ENCODE data around the gene LRRC8E.

LRRC8E gene

DNA sequence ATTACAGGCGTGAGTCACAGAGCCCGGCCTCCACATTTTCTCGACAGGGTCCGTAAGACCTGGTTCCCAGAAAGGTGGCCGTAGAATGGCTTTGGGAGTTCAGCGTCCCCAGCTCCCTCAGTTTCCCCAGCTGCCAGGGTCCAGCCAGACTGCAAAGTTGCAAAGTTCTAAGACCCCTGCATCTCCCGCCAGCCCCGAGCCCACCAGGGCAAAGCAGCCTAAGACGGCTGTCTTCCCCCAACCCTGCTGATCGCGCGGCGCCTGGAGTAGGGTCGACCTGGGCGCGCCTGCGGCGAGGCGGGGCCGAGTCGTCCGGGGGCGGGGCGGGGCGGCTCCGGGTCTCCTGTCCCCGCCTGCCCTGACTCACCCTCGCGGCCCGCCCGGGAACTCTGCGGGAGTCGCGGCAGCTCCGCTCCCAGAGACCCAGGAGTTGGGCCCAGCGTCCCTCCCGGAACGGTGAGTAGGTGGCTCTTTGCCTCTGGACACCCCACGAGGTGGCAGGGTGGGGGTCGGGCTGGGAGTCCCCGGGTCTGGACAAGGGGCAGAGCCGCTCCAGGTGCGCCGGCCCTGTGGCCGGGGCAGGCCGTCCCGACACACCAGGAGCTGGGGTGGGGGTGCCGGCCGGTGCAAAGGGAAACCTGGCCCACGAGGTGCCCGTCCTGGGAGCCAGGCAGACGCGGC, at the start of gene LRRC8E:
TSS of gene LRRC8E (plus strand) at position 366 of the 681 bp plus-strand sequence. CDS start 7,094 bp downstream, outside the sequence.
- no peak for DNase-seq (ENCODE audit: low read depth in 4 of 4, low spot score in 1 of 4)

DNA sequence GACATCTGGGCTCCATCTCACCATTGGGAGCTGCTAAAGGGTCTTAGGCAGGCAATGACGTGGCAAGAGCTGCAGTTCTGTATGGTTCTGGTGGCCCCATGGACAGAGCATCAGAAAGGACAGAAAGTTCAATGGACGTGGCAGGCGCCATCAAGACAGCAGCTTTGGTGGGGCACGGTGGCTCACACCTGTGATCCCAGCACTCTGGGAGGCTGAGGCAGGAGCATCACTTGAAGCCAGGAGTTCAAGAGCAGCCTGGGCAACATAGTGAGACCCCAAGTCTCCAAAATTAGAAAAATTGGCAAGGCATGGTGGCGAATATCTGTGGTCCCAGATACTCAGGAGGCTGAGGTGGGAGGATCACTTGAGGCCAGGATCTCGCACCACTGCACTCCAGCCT, 48.8 kb upstream of the LRRC8E start:
- DNase-seq (ENCODE audit: low read depth in 4 of 4, low spot score in 1 of 4), result no peak

DNA sequence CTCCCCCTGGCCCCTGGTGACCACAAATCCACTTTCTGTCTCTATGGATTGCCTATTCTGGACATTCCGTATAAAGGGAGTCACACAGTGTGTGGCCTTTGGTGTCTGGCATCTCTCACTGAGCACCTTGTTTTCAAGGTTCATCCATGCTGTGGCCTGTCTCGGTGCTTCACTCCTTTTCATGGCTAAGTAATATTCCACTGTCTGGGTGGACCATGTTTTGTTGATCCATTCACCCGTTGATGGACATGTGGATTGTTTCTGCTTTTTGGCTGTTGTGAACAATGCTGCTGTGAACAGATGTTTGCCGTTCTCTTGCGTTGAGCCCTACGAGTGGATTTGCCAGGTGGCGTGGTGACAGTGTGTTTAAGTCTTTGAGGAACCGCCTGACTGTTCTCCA, 47.7 kb upstream of the LRRC8E start:
- DNase-seq (ENCODE audit: low read depth in 4 of 4, low spot score in 1 of 4), result no peak

DNA sequence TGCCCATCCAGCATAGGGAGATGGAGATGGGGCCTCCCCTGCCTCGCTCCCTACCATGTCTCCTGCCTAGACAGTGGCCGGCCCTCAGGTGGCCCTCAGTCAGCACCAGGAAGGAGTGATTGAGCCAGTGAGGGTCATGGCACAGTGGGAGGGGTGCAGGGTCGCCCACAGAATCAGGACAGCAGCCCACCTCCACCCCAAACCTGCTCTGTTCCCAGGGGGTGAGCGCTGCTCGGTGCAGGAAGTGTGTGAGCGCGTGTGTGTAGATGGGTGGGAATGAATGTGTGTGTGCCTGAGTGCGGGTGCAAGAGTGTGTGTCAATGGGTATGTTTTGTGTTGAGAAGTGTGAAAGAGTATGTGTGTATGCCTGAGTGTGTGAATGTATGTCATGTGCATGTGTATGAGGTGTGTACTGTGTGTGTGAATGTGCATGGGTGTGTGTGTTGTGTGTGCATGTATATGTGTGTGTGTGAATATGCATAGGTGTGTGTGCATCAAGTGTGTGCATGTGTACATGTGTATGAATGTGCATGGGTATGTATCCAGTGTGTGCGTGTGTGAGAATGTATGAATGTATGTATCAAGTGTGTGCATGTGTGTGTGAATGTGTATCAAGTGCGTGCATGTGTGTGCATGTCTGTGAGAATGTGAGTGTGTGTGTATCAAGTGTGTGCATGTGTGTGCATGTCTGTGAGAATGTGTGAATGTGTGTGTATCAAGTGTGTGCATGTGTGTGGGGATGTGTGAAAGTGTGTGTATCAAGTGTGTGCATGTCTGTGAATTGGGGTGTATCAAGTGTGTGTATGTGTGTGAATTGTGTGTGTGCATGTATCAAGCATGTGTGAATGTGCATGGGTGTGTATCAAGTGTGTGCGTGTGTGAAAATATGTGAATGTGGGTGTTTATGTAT, 46.3 kb upstream of the LRRC8E start:
- no peak for DNase-seq (ENCODE audit: low read depth in 4 of 4, low spot score in 1 of 4)

DNA sequence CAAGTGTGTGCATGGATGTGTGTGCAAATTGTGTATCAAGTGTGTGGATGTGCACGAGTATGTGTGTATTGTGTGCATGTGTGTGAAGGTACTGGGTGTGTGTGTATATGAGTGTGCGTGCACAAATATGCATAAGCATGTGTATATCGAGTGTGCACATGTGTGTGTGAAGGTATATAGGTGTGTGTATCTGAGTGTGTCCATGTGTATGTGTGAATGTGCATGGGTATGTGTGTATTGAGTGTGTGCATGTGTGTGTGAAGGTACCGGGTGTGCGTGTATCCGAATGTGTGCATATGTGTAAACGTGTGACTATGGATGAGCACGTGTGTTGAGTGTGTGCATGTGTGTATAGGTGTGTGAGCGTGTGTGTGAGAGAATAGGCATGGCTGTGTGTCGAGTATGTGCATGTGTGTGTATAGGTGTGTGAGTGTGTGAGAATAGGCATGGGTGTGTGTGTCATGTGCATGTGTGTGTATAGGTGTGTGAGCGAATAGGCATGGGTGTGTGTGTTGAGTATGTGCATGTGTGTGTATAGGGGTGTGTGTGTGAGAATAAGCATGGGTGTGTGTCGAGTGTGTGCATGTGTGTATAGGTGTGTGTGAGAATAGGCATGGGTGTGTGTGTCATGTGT, 45.5 kb upstream of the LRRC8E start:
- DNase-seq (ENCODE audit: low read depth in 4 of 4, low spot score in 1 of 4), result no peak

DNA sequence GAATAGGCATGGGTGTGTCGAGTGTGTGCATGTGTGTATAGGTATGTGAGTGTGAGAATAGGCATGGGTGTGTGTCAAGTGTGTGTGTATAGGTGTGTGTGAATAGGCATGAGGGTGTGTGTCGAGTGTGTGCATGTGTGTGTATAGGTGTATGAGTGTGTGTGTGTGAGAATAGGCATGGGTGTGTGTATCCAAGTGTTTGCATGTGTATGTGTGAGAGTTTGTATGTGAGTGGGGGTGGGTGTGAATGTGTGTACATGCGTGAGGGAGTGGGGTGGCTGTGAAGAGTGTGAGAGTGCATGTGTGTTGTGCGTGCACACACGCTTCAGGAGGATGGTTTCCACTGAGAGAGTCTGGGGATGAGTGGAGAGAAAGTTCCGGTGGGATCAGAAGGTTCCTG, 44.8 kb upstream of the LRRC8E start:
- DNase-seq (ENCODE audit: low read depth in 4 of 4, low spot score in 1 of 4), result no peak

DNA sequence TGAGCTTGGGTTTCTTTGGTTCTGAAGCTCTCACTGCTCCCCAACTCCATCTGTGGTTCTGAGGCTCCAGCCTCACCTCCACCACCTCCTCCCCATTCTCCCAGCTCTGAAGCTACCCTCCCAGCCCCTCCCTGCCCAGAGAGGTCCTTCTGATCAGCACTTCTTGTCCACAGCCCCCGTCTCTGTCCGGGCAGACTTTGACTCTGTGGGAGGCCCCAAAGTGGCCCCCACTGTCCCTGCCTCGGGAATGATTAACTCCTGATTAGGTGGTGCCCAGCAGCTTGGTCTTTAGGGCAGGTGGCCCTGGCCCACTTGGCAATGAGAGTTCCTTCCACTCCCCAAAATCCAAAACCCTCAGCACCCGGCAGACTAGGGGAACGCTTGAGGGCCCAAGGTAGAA, 43.9 kb upstream of the LRRC8E start:
- no peak for DNase-seq (ENCODE audit: low read depth in 4 of 4, low spot score in 1 of 4)

DNA sequence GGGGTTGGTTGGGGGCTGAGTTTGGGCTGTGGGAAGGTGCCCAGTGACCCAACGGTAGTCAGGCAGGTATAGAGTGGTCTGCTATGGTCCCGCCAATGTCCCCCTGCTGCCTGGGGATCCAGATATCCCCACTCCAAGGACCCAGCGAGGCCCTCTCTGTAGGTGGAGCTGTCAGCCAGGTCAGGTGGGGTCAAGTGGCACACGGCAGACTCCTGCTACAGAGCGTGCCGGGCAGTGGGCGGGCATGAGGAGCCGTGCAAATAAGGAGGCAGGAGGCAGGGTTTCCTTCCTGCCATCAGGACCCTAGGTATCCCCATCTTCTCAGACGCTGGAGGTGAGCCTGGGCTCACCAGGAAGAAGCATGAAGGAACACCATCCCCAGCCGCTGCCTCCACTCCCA, 43.4 kb upstream of the LRRC8E start:
- DNase-seq (ENCODE audit: low read depth in 4 of 4, low spot score in 1 of 4), result no peak

DNA sequence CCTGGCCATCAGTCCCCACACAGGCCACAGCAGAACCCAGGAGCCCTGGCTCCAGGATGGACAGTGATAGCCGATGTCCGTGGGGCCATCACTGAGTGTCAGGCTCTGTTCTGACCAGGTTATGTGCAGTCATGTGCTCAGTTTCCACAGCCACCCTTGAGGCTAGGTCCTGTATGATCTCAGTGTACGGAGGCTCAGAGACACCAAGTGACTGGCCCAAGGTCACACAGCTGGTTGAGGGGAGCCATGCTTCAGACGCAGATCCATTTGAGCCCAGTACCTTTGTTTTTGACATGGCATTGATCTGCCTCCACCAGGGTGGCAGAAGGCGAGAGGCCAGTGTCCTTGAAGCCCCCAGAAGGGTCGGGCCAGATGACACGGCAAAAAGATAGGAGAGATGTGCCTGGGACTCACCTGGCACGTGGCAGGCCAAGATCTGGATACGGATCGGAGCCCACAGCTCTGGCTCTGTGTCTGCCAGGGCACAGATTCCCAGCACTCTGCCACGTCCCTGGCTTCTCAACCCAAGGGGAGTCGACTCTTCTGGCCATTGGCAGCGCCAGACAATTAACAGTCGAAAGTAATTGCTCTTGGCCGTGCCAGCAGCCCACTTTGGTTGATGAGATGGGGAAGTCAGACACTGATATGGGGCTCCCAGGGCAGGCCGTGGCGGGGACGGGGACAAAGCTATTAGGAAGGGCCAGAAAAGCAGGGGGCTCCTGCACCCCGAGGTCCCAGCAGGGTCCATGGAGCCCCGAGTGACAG, 42.7 kb upstream of the LRRC8E start:
- no peak for DNase-seq (ENCODE audit: low read depth in 4 of 4, low spot score in 1 of 4)

DNA sequence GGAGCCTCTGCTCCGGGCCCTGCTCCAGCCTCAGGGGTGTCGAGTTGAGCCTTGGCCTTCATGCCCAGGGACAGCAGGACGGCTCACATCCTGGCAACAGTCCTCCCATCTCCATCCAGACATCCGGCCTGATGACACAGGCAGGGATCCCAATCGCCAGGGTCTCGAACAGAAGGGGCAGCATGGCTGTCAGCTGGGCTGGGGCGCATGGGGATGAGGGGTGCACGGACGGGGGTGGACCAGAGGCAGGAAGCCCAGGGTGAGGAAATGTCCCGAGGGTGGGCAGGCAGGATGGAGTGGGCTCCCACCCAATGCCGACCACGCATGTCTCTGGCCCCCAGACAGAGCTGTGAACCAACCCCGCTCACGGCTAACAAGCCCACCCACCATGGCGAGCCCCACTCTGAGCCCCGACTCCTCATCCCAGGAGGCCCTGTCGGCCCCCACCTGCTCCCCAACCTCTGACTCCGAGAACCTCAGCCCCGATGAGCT, 42.1 kb upstream of the LRRC8E start:
- DNase-seq (ENCODE audit: low read depth in 4 of 4, low spot score in 1 of 4), result no peak

DNA sequence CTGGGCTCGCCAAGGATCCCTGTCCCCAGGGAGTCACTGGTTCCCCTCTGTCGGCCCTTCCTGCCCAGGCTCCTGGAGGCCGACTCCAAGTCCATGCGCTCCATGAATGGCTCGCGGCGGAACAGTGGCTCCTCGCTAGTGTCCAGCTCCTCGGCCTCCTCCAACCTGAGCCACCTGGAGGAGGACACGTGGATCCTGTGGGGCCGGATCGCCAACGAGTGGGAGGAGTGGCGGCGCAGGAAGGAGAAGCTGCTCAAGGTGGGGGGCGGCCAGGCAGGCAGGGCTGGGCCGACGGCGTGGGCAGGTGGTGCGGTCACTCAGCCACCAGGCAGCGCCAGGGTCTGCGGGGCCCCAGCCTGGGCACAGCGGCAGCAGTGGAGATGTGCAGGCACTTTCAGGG, 40.6 kb upstream of the LRRC8E start:
- no peak for DNase-seq (ENCODE audit: low read depth in 4 of 4, low spot score in 1 of 4)

DNA sequence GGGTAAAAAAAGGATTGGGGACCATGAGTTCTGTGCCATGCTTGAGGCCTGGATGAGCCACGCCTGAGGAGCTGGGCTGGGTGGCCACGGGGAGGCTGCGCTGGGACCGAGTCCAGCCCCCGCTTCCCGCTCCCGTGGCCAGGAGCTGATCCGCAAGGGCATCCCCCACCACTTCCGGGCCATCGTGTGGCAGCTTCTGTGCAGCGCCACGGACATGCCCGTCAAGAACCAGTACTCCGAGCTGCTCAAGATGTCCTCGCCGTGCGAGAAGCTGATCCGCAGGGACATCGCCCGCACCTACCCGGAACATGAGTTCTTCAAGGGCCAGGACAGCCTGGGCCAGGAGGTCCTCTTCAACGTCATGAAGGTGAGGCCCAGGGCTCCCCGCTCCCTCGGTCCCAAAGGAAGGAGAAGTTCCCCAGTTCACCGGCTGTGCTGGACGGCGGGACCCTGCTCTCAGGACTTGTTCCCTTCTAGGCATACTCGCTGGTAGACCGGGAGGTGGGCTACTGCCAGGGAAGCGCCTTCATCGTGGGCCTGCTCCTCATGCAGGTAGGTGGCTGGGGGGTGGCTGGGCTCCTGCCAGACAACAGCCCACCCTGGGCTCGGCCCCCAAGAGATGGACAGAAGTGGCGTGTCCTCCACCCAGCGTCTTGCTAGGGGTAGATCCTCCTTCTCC, 39.4 kb upstream of the LRRC8E start:
- DNase-seq (ENCODE audit: low read depth in 4 of 4, low spot score in 1 of 4), result no peak

DNA sequence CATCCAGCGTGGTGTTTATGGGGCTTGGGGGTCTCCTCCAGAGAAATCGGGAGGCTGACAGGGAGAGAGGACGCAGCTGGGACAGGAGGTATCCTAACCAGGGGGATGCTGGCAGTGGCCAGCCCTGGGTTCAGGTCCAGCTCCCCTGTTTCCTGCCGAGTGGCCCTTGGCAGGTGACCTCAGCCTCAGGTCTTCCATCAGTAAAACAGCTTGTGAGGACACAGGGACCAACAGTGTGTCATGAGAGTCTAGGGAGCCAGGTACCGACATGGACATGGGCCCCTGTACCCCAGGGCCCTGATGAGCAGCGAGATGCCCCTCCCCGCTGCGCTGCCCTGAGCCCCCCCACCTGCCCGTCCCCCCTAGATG, 38.7 kb upstream of the LRRC8E start:
- DNase-seq (ENCODE audit: low read depth in 4 of 4, low spot score in 1 of 4), result no peak

DNA sequence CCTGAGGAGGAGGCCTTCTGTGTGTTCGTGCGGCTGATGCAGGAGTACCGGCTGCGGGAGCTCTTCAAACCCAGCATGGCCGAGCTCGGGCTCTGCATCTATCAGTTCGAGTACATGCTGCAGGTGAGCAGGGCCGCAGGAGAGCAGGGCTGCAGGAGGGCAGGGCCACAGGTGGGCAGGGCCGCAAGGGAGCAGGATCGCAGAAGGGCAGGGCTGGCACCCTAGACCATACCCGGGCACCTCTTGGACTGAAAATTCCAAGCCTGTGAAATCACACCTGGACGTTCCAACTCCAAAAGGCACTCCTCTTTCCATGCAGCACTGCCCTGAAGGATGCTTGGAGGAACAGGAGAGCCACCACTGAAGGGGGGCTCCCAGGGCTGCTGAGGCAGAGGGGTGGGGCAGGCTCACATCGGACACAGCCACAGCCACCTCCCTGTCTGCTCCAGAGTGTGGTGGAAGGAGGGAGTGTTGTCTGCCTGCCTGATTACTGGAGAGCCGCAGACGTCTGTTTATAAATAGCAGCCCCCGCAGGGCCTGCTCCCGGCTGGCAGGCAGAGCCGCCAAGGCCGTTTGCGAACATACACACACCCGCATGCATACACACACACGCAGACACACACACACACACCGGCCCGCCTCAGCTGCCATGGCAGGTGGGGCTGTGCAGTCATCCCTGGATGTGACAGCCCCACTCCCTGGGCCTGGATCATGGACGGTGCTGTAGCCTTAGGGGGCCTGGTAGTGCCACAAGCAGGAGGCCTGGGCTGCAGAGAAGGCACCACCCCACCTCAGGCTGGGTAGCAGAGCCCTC, 38.1 kb upstream of the LRRC8E start:
- DNase-seq (ENCODE audit: low read depth in 4 of 4, low spot score in 1 of 4), result no peak

DNA sequence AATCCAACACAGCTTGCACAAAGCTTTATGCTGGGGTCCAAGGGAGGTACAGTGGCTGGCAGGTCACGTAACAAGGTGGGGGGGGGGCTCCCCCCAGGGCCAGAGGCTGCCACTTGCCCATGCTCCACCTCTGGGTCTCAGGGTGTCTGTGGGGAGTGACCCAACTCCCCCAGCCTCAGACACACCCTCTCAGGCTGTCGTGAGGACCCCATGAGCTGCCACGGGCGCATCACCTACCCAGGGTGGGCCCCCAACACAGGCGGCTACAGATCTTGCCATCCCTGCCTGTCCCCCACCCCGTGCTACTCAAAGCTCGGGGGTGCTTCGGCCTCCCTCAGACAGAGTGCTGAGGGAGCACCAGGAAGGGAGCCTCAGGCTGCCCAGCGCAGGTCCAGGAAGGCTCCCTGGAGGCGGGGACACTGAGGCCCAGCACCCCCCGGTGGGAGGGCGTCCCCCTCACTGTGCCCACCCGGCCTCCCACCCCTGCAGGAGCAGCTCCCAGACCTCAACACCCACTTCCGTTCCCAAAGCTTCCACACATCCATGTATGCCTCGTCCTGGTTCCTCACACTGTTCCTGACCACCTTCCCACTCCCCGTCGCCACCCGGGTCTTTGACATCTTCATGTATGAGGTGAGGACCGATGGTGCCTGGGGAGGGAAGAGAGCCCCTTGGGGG, 37.2 kb upstream of the LRRC8E start:
- DNase-seq (ENCODE audit: low read depth in 4 of 4, low spot score in 1 of 4), result no peak

DNA sequence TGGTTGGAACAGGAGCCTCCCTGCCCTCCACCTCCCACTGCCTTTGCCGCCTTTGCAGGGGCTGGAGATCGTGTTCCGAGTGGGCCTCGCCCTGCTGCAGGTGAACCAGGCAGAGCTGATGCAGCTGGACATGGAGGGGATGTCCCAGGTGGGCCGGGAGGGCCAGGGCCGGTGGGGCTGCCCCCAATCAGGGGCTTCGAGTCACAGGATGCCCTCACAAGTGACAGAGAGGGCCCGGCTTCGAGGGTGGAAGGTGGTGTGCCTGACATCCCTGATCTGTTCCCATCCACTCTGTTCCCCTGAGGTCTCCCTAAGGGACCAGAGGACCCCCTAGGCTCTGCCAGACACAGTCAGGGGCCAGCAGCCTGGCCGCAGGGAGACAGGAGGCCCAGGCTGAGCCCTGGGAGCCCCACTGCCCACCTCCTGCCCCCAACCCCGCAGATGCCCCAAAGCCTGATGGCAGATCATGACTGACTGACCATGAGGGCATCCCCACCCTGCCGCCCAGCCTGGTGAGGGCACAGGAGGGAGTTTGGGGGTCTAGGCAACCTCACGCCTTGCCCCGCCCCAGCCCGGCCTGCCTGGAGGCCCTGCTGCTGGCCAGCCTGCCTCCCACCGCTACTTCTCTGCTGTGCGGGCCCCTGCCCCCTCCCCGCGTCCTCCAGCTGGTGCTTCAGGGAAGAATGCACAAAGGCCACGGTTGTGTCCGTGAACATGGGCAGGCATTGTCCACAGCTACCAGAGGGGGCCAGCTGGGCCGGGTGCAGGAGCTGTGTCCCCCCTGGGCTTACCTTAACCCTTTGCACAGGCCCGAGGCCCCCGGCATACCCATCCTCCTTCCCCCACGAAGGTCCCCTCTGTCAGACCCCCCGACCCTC, 36.4 kb upstream of the LRRC8E start:
- DNase-seq (ENCODE audit: low read depth in 4 of 4, low spot score in 1 of 4), result no peak

DNA sequence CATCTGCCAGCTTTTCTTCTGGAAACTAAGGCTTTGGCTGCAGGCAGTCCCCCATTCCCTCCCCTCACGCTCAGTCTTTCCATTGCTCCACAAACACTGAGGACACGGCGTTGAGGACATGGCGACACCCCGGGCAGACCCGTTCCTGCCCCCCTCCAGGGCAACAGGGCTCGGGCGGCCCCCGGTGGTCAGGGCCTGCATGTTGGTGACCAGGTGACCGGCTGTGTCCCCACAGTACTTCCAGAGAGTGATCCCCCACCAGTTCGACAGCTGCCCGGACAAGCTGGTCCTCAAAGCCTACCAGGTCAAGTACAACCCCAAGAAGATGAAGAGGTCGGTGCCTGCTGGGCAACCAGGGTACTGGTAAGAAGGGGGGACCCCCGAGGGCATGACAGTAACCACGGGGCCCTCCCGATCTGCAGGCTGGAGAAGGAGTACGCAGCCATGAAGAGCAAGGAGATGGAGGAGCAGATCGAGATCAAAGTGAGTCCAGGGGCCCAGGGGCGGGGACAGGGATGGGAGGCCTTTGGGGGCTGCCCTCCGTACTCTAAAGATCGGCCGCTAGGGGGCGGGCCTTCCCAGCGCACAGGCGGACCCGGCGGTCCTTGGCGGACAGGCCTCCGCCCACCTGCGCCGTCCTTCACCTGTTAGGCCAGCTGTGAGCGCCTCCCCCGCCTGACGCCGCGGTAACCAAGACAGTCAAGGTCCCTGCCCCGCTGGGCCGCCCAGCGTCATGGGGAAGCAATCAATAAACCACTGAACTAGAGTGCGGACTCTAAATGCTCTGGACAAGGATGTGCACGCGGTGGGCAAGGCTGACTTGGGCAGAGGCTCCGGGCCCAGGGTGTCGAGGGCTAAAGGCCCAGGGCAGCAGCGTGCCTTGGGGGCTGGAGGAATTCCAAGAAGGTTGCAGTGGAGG, 35.2 kb upstream of the LRRC8E start:
- peak in 3 of 4 experiments; percentile 45 to 62 (median 52) for DNase-seq (ENCODE audit: low read depth in 4 of 4, low spot score in 1 of 4)

All from stimulated activated CD4-positive, alpha-beta T cell treated with anti-CD3 and anti-CD28 coated beads, Interleukin-1b, Interleukin-23, amount 100 ng/mL, for 24 hours (primary cell).